Measurements from ENCODE around the gene PRELID3B. TPM values are rescaled to one million over a fixed set of nuclear protein-coding genes. Genes with fewer than 3 reads are reported as not detected.

PRELID3B gene
- total and polyA plus RNA-seq, 2 of the 13 experiments (the other 11 are each of a cell fraction or from before 2014, with no cell fraction given) = 23.3 to 42.6 TPM

DNA sequence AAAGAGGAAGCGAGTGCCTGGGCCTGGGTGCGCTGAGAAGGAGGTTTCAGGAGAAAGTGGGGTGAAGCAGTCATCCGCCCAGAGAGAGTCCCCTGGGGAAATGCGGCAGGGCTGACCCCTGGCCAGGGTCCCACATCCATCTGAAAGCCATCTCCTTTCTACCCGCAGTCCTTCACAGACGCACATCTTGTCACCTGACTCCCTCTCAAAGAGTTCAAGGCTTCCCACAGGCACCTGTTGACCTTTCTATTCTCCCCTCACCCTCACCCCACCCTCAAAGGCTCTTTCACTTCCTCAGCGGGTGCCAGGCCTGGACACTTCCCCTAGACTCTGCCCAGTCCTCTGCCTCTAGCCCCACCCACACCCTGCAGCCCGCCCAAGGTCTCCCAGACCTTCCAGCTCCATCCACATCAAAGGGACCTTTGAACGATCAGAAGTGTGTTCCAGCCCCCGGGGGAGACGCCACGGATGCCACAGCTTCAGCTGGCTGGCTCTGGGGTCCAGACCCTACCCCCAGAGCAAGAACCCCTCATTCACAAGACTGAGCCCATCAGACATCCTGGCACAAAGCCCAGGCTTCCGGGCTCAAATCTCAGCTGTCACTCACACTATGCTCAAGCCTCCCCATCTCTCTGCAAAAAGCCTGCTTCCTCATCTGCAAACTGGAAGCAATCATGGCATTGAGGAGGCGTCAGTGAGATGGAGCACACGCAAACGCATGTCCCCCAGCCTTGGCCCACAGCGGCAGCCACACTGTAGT lies 37.6 kb downstream of the PRELID3B start (continued):
- TF ChIP-seq ZBTB3 (CRISPR knock-in tag; IDR thresholded peaks at IDR 0.05; ENCODE audit: borderline replicate concordance, low read depth) = no peak
- no peak for TF ChIP-seq PHF5A (CRISPR knock-in tag; IDR thresholded peaks at IDR 0.05; ENCODE audit: low read depth, unreplicated experiment)
- TF ChIP-seq, protein P1, sequence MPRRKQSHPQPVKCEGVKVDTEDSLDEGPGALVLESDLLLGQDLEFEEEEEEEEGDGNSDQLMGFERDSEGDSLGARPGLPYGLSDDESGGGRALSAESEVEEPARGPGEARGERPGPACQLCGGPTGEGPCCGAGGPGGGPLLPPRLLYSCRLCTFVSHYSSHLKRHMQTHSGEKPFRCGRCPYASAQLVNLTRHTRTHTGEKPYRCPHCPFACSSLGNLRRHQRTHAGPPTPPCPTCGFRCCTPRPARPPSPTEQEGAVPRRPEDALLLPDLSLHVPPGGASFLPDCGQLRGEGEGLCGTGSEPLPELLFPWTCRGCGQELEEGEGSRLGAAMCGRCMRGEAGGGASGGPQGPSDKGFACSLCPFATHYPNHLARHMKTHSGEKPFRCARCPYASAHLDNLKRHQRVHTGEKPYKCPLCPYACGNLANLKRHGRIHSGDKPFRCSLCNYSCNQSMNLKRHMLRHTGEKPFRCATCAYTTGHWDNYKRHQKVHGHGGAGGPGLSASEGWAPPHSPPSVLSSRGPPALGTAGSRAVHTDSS (CRISPR knock-in tag; conservative IDR thresholded peaks at IDR 0.05) = no peak
- TF ChIP-seq KDM5B (CRISPR knock-in tag; IDR thresholded peaks at IDR 0.05; ENCODE audit: borderline replicate concordance) = peak; percentile 21; the same call in 1 of the 2 replicates
- TF ChIP-seq ZNF772 (CRISPR knock-in tag; IDR thresholded peaks at IDR 0.05) = peak; percentile 75
- no peak for TF ChIP-seq JARID2 (CRISPR knock-in tag; IDR thresholded peaks at IDR 0.05; ENCODE audit: insufficient replicate concordance)
- no peak for TF ChIP-seq REPIN1 (CRISPR knock-in tag; IDR thresholded peaks at IDR 0.05; ENCODE audit: borderline replicate concordance, low read depth)
- no peak for TF ChIP-seq ELF4 (CRISPR knock-in tag; IDR thresholded peaks at IDR 0.05; ENCODE audit: borderline replicate concordance)
- TF ChIP-seq, protein P2, sequence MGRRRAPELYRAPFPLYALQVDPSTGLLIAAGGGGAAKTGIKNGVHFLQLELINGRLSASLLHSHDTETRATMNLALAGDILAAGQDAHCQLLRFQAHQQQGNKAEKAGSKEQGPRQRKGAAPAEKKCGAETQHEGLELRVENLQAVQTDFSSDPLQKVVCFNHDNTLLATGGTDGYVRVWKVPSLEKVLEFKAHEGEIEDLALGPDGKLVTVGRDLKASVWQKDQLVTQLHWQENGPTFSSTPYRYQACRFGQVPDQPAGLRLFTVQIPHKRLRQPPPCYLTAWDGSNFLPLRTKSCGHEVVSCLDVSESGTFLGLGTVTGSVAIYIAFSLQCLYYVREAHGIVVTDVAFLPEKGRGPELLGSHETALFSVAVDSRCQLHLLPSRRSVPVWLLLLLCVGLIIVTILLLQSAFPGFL (CRISPR knock-in tag; IDR thresholded peaks at IDR 0.05) = no peak
- TF ChIP-seq ZNF883 (CRISPR knock-in tag; IDR thresholded peaks at IDR 0.05; ENCODE audit: not compliant biosample characterization) = no peak
- no peak for TF ChIP-seq REXO4 (CRISPR knock-in tag; IDR thresholded peaks at IDR 0.05; ENCODE audit: borderline replicate concordance)
- TF ChIP-seq SP2 (CRISPR knock-in tag; IDR thresholded peaks at IDR 0.05) = no peak
- TF ChIP-seq, protein P3, sequence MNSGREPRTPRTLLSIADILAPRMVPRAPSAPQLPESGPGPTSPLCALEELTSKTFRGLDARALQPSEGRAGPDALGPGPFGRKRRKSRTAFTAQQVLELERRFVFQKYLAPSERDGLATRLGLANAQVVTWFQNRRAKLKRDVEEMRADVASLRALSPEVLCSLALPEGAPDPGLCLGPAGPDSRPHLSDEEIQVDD (CRISPR knock-in tag; IDR thresholded peaks at IDR 0.05; ENCODE audit: borderline replicate concordance) = 0 out of 2 replicates have a peak, but pooled peaks have one; percentile 18
- no peak for TF ChIP-seq HMGA1 (CRISPR knock-in tag; conservative IDR thresholded peaks at IDR 0.05)
- no peak for TF ChIP-seq HOXA9 (CRISPR knock-in tag; IDR thresholded peaks at IDR 0.05; ENCODE audit: borderline replicate concordance)
- no peak for TF ChIP-seq HCFC1 (IDR thresholded peaks at IDR 0.05; ENCODE audit: low read depth, low read length)
- TF ChIP-seq KMT2B (CRISPR knock-in tag; IDR thresholded peaks at IDR 0.05) = no peak
- no peak for TF ChIP-seq ZNF891 (CRISPR knock-in tag; IDR thresholded peaks at IDR 0.05)
- TF ChIP-seq, protein P4, sequence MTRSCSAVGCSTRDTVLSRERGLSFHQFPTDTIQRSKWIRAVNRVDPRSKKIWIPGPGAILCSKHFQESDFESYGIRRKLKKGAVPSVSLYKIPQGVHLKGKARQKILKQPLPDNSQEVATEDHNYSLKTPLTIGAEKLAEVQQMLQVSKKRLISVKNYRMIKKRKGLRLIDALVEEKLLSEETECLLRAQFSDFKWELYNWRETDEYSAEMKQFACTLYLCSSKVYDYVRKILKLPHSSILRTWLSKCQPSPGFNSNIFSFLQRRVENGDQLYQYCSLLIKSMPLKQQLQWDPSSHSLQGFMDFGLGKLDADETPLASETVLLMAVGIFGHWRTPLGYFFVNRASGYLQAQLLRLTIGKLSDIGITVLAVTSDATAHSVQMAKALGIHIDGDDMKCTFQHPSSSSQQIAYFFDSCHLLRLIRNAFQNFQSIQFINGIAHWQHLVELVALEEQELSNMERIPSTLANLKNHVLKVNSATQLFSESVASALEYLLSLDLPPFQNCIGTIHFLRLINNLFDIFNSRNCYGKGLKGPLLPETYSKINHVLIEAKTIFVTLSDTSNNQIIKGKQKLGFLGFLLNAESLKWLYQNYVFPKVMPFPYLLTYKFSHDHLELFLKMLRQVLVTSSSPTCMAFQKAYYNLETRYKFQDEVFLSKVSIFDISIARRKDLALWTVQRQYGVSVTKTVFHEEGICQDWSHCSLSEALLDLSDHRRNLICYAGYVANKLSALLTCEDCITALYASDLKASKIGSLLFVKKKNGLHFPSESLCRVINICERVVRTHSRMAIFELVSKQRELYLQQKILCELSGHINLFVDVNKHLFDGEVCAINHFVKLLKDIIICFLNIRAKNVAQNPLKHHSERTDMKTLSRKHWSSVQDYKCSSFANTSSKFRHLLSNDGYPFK (CRISPR knock-in tag; IDR thresholded peaks at IDR 0.05; ENCODE audit: borderline replicate concordance) = no peak
- TF ChIP-seq, protein P5, sequence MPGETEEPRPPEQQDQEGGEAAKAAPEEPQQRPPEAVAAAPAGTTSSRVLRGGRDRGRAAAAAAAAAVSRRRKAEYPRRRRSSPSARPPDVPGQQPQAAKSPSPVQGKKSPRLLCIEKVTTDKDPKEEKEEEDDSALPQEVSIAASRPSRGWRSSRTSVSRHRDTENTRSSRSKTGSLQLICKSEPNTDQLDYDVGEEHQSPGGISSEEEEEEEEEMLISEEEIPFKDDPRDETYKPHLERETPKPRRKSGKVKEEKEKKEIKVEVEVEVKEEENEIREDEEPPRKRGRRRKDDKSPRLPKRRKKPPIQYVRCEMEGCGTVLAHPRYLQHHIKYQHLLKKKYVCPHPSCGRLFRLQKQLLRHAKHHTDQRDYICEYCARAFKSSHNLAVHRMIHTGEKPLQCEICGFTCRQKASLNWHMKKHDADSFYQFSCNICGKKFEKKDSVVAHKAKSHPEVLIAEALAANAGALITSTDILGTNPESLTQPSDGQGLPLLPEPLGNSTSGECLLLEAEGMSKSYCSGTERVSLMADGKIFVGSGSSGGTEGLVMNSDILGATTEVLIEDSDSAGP (CRISPR knock-in tag; IDR thresholded peaks at IDR 0.05; ENCODE audit: borderline replicate concordance) = peak; percentile 53; the same call in 1 of the 2 replicates
- no peak for TF ChIP-seq ZNF615 (CRISPR knock-in tag; IDR thresholded peaks at IDR 0.05; ENCODE audit: borderline replicate concordance)

Measured in HepG2 (cell line).